ENCODE data around the gene BCL3.

The BCL3 gene

DNA sequence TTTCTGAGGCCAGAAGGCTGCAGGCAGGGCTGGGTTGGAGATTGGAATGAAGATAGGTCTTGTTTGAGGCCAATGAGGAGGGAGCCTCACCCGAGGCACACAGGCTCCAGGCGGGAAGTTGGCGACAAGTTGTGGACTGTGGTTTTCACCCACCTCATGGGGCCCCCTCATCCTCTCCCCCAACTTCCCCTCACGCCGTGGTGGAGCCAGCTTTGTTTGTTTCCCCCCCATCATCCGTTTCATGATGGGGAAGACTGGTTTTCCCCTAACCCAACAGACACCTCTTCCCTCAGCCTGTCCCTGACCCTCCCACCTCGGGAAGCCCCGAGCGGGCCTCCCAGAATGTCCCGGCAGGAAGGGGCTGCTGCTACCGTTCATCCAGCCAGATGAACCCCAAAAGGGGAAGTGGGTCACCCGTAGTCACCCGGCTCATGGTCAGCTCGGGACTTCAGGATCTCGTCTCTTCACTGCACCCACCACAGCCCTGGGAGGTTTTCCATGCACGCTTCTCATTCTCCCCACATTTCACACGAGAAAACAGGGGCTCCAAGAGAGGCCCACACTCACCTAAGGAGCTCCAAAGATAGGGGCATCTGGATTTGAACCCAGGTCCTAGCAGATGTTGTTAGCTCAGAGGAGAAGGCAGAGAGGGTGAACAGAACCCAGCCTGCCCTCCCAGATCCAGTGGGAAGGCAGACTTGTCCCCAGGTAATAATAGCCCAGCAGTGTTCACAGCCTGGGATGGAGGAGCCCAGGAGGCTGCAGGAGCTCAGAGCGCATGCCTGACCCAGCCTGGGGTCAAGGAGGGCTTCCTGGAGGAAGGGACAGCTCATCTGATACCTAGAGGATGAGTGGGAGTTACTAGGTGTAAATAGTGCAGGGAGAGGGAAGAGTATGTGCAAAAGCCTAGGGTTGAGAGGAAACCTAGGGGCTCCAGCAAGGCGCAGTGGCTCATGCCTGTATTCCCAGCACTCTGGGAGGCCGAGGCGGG is 26.1 kb upstream of the BCL3 start:
- DNase-seq, result no peak

DNA sequence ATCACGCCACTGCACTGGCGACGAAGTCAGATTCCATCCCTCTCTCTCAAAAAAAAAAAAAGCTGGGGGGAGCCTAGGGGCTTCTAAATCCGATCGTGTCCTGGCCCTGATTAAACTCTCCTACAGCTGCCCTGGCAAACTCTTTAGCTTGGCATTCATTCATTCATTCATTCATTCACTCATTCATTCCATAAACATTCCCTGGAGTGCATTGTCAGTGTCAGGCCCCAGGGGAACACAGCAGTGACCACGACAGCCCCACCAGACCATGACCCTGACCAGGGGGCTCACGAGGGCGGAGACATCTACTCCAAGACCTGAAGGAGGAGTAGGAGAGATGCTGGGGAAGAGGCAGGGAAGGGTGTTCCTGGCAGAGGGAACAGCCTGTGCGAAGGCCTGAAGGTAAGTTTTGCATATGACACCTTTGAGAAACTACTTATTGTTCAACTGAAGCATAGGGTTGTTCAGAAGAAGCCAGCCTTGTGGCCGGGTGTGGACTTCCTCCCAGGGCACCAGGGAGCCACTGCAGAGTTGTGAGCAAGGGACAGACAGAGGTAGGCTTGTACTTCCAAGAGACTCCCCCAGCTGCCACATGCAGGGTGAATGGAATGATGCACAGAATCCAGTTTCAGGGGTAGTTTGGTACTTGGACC is 25.1 kb upstream of the BCL3 start:
- no peak for DNase-seq

DNA sequence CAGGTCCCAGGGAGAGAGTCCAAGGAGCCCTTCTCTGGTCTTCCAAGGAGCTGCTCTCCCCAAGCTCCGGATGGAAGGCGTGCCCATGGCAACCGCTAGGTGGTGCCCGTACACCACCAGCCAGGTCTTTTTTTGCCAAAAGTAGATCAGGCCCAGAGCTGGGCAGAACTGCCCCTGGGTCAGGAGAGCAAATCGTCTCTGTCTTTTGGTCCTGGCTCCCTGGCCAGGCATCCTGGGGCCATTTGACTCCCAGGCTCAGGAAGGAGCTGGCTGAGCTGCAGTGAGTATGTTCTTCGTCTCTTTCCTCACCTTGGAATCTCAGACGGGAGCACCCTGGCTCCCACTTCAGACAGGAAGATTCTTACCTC is 24.6 kb upstream of the BCL3 start:
- peak; percentile 93 for DNase-seq

DNA sequence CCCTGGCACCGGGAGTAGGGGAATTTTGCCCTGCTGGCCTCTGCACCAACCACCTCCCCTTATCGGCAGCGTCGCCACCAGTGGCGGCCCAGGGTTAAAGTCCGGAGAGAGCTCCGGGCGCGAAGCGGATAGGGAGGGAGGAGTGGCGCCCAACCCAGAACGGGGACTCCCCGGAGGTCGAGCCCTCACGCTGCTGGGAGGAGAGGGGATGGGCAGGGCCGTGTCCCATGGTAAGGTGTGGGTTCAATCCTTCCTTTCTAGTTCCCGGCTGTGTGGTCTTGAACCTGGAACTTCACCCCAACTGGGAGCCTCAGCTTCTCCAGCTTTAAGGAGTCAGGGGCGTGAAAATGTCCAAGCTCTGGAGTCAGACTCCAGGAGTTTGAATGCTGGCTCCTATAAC is 23.3 kb upstream of the BCL3 start:
- DNase-seq, result no peak

DNA sequence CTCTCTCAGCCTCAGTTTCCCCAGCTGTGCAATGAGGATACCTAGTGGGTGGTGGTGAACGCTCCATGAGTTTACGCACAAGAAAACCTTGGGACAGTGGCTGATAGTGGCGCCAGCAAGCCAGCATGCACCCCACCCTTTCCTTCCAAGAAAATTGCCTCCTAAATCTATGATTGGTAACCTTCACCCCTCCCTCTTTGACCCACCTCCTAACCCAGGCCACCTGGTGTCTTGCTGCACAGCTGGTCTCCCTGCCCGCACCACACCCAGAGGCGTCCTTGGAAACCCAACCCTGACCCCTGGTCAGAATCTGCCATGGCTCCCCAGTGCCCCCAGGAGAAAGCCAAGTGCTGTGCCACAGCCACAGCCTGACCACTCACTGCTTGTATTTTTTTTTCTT is 22.8 kb upstream of the BCL3 start:
- no peak for DNase-seq

DNA sequence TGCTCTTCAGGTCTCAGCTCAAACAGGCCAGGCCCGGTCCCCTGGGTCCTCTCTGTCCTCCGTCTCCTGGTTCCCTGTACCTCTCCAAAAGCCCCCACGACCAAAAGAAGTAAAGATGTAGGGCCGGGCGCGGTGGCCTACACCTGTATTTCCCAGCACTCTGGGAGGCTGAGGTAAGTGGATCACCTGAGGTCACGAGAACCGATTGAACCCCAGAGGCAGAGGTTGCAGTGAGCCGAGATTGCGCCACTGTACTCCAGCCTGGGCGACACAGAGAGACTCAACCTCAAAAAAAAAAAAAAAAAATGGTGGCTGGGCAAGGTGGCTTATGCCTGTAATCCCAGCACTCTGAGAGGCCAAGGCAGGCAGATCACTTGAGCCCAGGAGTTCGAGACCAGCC is 22.0 kb upstream of the BCL3 start:
- no peak for DNase-seq

DNA sequence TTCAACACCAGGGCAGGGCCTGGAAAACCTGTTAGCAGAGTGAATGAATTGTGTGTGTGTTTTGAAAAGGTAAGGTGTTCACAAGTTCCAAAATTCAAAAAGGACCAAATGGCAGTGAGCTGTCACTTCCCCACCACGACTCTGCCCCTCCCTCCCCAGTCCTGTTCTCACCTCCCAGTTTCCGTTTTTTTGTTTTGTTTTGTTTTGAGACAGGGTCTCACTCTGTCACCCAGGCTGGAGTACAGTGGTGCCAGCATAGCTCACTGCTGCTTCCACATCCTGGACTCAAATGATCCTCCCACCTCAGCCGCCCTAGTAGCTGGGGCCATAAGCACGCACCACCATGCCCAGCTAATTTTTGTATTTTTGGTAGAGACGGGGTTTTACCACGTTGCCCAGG is 20.3 kb upstream of the BCL3 start:
- DNase-seq, result no peak

DNA sequence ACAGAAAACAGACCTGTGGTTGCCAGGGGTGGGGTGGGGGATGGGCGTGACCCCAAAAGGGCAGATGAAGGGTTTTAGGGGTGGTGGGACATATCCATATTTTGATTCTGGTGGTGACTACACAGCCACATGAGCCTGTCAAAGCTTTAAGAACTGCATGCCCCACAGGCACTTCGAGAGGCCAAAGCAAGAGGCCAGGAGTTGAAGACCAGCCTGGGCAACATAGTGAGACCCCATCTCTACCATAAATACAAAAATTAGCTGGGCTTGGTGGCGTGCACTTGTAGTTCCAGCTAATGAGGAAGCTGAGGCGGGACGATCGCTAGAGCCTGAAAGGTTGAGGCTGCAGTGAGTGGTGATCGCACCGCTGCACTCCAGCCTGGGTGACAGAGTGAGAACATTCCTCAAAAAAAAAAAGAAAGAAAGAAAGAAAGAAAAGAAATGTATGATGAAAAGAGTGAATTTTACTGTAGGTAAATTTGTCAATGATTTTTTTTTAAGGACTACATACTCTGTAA is 18.9 kb upstream of the BCL3 start:
- DNase-seq, result no peak

DNA sequence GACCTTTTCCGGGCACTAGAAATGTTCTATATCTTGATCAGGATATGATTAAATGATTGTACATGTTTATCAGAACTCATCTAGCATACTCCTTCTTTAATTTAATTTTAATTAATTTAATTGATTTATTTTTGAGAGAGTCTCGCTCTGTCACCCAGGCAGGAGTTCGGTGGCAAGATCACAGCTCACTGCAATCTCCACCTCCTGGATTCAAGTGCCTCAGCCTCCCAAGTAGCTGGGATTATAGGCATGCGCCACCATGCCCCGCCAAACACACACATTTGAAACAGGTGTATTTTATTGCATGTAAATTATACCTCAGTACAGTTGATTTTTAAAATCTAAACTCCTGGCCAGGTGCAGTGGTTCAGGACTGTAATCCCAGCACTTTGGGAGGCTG is 17.4 kb upstream of the BCL3 start:
- DNase-seq, result no peak

DNA sequence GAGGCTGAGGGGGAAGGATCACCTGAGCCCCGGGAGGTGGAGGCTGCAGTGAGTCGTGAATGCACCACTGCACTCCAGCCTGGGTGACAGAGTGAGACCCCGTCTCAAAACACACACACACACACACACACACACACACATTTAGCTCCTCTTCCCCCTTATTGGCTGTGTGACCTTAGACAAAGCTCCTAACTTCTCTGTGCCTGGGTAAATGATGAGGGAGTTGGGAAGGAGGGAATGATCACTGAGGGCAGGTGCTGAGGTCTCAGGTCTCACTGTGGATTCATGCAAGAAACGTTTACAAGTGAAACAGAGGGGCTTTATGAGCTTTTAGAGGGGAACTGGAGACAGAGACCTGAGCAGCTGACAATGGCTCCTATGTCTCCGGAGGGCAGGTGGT is 16.9 kb upstream of the BCL3 start:
- no peak for DNase-seq

DNA sequence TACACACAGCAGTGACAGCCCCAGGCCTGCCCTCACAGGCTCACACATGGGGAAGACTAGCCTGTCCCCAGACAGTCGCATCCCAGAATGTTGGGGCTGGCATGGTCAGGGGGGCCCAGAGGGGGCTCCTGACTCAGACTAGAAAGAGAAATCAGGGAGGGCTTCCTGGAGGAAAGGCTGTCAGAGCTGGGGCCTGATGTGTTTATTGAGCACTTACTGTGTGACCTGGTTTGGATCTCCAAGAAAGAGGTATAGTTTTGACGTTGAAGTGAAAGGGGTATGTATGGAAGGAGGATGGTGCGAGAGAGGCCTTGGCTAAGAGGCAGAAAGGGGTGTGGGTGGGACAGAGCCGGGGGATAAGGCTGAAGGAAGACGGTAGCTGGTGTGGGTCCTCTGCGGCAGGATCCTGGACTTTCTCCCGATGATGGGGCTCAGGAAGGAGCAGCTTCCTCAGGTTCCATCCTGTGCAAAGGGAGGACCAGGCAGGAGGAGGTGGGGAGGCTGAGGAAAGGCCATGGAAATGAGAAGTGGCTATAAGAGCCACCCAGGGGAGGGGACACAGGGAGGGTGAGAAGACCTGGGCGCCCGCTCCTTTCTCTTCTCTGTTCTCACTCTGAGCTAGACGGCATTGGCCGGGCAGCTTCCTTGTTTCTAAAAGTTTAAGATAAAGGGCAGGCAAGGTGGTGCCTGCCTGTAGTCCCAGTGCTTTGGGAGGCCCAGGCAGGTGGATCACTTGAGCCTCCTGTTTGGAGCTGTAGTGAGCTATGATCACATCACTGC is 16.1 kb upstream of the BCL3 start:
- no peak for DNase-seq

DNA sequence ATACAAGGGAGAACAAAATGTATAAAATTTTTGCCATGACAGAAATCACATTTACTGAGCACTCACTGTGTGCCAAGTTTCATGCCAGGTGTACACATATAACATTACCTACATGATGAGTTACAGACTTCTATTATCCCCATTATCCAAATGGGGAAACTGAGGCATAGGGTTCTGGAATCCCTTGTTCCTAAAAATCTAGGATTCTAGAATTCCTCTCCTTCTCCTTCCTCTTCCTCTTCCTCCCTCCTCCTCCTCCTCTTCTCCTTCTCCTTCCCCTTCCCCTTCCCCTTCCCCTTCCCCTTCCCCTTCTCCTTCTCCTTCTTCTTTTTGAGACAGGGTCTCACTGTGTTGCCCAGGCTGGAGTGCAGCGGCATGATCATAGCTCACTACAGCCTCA is 14.2 kb upstream of the BCL3 start:
- DNase-seq, result no peak

DNA sequence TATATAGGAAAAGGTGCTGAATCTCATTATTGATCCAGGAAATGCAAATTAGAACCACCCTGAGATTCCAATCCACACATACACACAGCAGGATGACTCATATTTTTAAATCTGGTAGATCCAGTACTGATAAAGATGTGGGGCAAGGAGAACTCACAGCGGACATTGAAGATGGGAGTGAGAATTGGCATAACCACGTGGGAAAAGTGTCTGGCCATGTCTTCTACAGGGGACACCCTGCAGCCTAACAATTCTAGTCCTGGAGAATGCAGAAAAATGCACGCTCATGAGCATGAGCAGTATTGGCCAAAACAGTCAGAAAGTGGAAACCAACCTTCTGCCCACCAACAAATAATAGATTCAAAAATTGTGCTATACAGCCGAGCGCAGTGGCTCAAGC is 13.5 kb upstream of the BCL3 start:
- no peak for DNase-seq

DNA sequence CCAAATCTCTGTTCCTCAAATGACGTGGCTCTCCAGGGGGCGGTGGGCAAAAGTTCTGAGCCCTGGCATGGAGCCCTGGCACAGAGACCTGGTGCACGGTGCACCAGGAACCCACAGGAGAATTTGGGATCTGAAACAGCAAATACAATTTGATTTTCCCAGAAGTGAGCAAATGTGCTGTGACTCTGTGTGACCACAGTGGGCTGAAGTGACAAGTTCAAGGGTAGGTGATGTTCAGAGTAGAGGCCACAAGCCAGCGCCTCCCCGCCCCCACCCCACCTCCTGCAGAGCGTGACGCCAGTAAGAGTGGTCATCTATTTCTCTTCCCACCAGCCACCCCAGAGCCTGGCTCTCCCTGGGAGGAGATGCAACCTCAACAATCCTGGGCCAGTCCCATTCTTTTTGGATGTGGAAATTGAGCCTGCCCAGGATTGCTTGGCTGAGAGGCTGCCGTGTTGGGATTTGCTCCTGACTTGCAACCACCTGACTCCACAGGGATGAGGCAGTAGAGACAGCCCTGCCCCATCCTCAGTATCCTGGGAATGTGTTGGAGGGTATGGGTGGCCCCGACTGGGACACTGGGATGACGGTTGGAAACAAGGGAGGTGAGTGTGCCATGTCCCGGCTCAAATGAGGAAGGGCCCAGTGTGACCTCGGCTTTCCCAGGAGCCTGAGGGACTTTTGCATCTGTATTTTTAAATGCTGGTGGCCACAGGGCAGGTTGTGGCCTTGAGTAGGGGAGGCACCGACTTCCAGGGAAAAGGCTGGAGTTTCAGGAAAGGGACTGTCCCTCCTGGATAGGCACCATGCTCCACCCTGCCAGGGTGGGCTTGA is 11.1 kb upstream of the BCL3 start:
- DNase-seq, result no peak

DNA sequence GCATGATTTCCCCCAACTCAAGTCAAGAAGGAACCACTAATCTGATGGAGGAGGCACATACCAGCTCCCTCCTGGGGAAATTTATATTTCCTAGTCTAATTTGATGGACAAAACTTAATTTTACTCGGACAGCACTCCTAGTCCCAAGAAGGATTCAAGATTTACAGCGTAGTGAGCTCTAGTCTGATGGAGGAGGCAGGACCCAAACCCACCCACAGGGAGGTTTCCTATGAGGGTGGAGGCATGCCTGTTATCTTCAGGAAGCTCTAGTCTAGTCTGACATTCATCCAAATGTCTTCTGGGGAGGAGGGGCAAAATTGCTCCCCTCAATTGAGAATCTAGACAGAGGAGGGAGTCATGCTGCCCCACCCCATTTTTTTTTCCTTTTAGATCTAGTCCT is 10.4 kb upstream of the BCL3 start:
- no peak for DNase-seq

DNA sequence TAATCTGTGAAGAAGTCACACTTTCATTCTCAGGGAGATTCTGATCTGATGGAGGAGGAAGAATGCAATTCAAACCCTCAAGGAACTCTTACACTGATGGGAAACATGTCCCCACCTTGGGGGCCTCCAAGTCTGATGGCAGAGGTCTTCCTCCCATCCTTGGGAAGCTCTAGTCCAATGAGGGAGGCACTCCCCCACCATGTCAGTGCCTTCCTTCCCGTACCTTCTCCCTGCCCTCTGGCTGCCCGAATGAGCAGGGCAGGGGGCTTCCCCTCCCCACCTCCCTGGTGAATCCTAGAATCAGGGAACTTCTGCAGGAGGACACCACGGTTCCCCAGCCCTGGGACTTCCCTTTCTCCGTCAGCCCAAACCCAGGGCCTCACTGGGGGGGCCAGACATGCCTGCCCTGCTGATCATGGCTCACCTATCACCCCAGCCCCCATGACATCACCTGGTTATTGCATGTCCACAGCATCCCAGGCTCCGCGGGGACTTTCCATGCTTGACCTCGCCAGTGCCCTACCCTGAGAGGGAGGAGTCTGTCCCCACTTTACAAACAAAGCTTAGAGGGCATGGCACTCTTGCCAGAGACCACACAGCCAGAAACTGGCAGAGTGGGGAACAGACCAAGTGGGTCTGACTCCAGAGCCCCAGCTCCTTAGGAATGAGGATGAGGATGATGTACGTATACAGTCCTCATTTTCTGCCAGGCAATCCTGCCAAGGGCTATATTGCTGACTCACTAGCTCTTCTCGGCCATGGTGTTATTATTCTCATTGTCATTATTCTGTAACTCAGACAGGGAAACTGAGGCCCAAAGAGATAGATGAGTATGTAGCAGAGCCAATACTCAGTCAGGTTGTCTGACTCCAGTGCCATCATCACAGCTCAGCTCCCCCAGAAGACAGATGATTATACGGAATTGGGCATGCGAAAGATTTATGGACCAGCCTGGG is 9.6 kb upstream of the BCL3 start:
- no peak for DNase-seq

DNA sequence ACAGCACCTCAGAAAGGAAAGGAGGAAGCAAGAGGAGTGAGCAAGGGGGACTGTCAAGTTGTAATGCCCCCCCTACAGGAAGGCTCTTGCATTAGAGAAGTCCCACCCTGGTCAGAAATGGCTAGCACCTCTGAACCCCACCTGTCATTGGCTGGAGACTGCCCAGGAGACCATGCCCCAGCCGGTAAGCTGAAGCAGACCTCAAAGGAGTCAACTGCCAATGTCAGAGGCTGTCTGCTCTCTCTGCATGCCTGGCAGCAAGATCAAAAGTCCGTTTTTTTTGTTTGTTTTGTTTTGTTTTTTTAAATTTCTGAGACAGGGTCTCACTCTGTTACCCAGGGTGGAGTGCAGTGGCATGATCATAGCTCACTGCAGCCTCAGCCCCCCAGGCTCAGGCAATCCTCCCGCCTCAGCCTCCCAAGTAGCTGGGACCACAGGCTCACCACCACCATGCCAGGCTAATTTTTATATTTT is 8.1 kb upstream of the BCL3 start:
- no peak for DNase-seq

DNA sequence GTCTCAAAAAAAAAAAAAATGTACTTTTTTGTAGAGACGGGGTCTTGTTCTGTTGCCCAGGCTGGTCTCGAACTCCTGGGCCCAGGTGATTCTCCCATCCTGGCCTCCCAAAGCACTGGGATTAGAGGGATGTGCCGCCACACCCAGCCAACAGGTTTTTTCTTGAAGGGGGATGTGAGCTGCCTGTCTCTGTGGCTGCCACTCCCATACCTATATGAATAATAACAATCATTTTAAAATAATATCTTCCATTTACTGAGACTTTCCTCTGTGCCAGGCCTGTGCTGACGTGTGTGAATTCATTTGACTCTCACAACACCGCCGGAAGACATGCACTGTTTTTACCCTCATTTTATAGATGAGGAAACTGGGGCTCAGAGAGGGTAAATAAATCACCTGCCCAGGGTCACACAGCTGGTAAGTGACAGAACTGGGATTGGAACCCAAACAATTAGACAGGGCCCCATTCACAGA is 7.2 kb upstream of the BCL3 start:
- no peak for DNase-seq

DNA sequence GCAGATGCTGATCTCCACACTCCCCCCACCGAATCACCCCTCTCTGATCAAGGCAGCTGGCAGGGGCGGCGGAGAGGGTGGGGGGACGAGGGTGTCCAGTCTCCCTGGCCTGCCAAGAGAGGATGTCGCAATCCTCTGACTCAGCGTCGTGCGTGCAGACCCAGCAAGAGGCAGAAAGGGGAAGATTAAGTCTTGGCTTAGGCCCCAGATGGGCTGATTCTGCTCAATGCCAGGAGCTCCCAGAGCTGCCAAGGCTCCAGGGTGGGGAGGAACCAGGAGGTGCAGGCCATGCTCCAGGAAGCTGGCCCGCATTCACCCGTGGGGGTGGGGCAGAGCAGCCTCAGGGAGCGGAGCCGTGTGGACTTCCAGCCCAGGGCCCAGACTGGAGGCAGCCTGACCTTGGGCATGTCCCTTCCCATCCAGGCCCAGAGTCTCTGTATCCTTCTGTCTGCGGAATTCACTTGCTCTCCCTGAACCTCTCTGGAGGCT is 6.6 kb upstream of the BCL3 start:
- no peak for DNase-seq

DNA sequence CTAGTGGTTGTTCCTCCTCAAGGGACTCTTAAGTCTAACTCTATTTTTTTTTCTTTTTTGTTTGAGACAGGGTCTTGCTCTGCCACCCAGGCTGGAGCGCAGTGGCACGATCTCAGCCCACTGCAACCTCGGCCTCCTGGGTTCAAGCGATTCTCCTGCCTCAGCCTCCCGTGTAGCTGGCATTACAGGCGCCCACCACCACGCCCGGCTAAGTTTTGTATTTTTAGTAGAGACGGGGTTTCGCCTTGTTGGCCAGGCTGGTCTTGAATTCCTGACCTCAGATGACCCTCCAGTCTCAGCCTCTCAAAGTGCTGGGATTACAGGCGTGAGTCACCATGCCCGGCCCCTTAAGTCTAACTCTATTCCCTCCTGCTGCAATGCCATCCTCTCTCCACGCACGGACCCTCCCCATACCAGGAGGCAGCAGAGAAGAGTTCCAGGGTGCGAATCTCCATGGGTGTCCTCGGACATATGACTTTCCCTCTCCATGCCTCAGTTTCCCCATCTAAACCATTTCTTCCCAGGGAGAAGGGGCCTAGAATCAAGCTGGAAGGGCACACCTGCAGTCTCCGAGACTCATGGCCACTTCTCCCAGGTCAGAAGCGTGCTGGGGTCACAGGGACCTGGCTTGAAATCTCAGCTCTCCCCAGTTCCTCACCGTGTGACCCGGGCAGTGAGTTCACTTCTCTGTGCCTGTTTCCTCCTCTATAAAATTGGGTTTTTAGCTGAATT is 6.0 kb upstream of the BCL3 start:
- no peak for DNase-seq

Data from activated CD8-positive, alpha-beta memory T cell treated with anti-CD3 and anti-CD28 coated beads for 24 hours (primary cell).